Keratinocyte (primary cell): ENCODE measurements around the gene EFCAB12.

ENCODE experiments used
- CTCF ChIP-seq, 3 experiments: IDR thresholded peaks in 1 of 3; conservative IDR thresholded peaks in 1 of 3; optimal IDR thresholded peaks in 1 of 3; 2 replicates in 2 of 3; 3 replicates in 1 of 3; pipeline versions ENCODE3 to v1.5.1; 2011; ENCODE audit warnings: low read length in 3 of 3, mild to moderate bottlenecking in 3 of 3, moderate library complexity in 2 of 3, control low read depth in 1 of 3, inconsistent platforms in 1 of 3; ENCODE audit not compliant: insufficient read depth in 2 of 3; ENCODE audit errors: extremely low read depth in 1 of 3
- EZH2 ChIP-seq: IDR thresholded peaks from one replicate; pipeline ENCODE4 v1.6.1; 2012; ENCODE audit warnings: inconsistent platforms, mild to moderate bottlenecking, low read length, moderate library complexity

GRCh38 chr3:129461022-129461421 is 32.6 kb upstream of the EFCAB12 start:
- TF ChIP-seq EZH2 (no peak), CTCF (optimal IDR thresholded peaks at IDR 0.05 in 1 of 3, IDR thresholded peaks at IDR 0.05 in 1 of 3, conservative IDR thresholded peaks at IDR 0.05 in 1 of 3; ENCODE audit: extremely low read depth in 1 of 3, insufficient read depth in 2 of 3, low read length in 3 of 3) (no peak)
